GM12892 (cell line): ENCODE measurements around the gene SPI1.

Source experiments
- POLR2A ChIP-seq: IDR thresholded peaks from 2 replicates; pipeline ENCODE4 v1.6.1; 2011; ENCODE audit warnings: low read depth, low read length, control low read depth
- TAF1 ChIP-seq: IDR thresholded peaks from 2 replicates; pipeline ENCODE4 v1.6.1; 2011; ENCODE audit warnings: low read depth, mild to moderate bottlenecking, control low read depth, low read length, borderline replicate concordance

DNA sequence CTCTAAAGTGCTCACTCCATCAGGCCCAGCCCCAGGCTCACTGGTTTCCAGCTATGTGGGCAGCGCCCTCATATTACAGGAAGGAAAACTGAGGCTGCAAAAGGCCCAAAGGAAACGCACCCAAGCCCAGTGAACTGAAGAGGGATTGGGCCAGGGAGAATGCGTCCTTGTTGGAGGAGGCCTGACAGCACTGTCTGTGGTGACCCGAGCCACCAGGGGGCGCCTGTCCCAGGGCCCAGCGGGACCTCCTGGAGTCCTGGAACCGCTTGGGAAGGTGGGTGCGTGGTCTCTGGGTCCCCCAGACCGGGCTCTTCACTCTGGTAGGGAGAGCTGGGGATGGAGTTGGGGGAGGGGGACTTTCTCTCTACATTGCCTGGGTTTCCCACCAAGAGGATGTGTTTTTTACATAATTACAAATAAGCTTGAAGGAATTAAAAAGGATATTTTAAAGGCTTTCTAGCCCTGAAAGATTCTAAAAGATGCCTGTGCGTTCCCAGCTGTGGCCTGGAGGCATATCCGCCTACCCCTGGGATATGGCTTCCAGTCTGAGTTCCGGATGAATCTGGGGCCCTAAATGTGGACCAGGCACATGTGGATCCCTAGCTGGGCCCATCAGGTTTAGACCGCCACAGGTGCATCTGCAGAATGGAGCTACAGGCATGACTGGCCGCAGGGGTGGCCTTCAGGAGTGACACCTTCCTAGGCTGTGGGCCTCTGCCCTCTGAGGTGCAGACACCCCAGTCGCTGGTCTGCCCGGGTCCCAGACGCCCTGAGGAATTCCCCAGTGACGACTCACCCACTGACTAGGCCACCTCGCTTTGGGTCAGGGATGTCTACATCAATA is 4.2 kb downstream of the SPI1 start:
- TF ChIP-seq POLR2A (no peak), TAF1 (no peak)
